GM21526 (cell line): ENCODE data around the gene MRPS27.
A peak's percentile ranks its signal among the peaks of the same experiment; 100 is the strongest.

ENCODE experiments used
- ATAC-seq: cut with Tn5 transposase; IDR thresholded peaks from one replicate; pipeline ENCODE4 v1.9.1; 2021; ENCODE audit warnings: moderate library complexity; ENCODE audit not compliant: unreplicated experiment, low FRiP score

MRPS27 gene

GRCh38 chr5:72235725-72236124 is 84.3 kb downstream of the MRPS27 start:
- ATAC-seq: no peak

GRCh38 chr5:72234868-72235267 is 85.2 kb downstream of the MRPS27 start:
- ATAC-seq: no peak

GRCh38 chr5:72234265-72234700 is 85.8 kb downstream of the MRPS27 start:
- peak; percentile 59 for ATAC-seq

- ATAC-seq: no peak
These were observed 86.2 kb downstream of the MRPS27 start for GRCh38 chr5:72233835-72234234.

GRCh38 chr5:72232838-72233237 is 87.2 kb downstream of the MRPS27 start:
- ATAC-seq: no peak

GRCh38 chr5:72231991-72232703 is 87.9 kb downstream of the MRPS27 start:
- no peak for ATAC-seq

- ATAC-seq: no peak
These were observed 91.1 kb downstream of the MRPS27 start for GRCh38 chr5:72228960-72229359.

- ATAC-seq: no peak
These were observed 93.1 kb downstream of the MRPS27 start for GRCh38 chr5:72226950-72227349.

GRCh38 chr5:72225741-72226140 is 94.3 kb downstream of the MRPS27 start:
- no peak for ATAC-seq

- no peak for ATAC-seq
These were observed 95.0 kb downstream of the MRPS27 start for GRCh38 chr5:72224946-72225463.

GRCh38 chr5:72223371-72223770 is 96.7 kb downstream of the MRPS27 start:
- ATAC-seq: no peak

- no peak for ATAC-seq
These were observed 97.5 kb downstream of the MRPS27 start for GRCh38 chr5:72222521-72222920.

- no peak for ATAC-seq
These were observed 98.5 kb downstream of the MRPS27 start for GRCh38 chr5:72221541-72221940.

GRCh38 chr5:72221099-72221498 is 98.9 kb downstream of the MRPS27 start:
- ATAC-seq: no peak

GRCh38 chr5:72216756-72217155 is 103.3 kb downstream of the MRPS27 start:
- ATAC-seq: no peak

- no peak for ATAC-seq
These were observed 105.9 kb downstream of the MRPS27 start for GRCh38 chr5:72214168-72214567.

- ATAC-seq: no peak
These were observed 106.6 kb downstream of the MRPS27 start for GRCh38 chr5:72213482-72213881.

- ATAC-seq: no peak
These were observed 107.9 kb downstream of the MRPS27 start for GRCh38 chr5:72212171-72212570.

- no peak for ATAC-seq
These were observed 109.0 kb downstream of the MRPS27 start for GRCh38 chr5:72210888-72211678.

- ATAC-seq: no peak
These were observed 110.6 kb downstream of the MRPS27 start for GRCh38 chr5:72209147-72210115.
